ENCODE results near the gene TSPAN3. TPM values are rescaled to one million over a fixed set of nuclear protein-coding genes. Genes with fewer than 3 reads are reported as not detected.

Gene TSPAN3
- polyA plus RNA-seq, 4 donors = 391 to 515 (median 455) TPM

DNA sequence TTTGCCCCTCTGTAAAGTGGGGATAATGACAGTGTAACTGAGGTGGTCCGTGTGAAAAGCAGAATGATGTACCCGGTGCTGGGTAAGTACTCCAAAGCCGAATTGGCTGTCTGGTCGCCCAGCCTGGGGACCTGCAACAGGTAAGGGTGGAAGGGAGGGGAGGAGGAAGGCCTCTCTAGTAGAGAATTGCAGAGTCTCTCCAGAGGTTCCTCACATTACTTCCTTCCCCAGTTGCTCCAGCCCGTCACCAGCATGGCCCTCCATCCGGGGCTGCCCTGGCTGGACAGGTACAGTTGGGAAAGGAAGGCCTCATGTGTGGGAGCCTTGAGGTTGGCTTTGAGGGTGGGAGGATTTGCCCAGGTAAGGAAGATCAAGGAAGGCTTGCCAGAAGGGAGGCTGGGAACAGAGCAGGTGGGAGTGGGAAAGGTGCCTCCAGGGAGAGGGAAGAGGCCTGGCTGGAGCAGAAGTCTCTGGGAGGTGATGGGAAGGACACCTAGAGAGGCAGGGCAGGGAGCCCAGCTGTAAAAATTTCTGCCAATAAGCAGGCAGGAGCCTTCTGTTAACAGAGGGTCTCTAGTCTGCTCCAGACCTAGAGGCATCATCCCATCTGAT is 77.7 kb downstream of the TSPAN3 start:
- DNase-seq (ENCODE audit: low read depth in 4 of 4, low spot score in 2 of 4) = no peak

DNA sequence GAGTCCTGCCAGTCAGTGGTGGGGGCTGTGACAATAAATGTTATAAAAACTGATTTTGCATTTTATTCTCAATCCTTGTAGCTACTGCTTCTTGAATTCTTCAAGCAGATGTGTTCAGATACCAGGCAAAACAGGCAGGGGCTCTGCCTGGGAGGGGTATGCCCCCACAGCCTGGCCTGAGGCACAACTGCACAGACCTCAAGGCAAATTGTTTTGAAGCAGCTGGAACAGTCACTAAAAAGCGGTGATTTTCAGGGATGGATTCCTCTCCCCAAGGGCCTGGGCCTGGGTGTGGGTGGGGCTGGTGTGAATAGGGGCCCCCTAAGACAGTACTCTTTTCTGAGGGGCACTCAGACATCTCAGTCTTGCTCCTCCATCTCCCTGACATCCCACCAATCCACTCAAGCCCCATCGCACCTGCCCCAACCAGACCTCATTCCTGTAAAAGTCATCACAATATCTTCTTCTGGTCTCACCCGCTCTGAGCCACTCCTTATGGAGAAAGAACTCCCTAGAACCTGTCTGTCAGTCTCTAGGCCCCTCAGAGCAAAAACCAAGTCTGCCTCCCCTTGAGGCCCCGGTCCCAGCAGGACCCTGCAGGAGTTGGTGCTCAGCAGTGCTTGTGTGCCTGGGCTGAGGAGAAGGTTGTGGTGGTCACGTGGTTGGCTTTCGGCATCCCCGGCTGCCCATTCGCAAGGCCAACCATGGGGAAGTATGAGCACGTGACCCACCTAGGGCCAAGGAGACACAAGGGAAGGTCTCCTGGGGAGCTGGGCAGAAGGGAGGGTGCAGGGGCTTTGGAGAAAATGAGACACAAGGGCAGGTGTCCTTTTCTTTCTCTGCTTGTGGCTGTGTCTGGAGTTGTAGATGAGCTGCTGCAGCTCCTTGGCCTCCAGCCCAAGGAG is 78.9 kb downstream of the TSPAN3 start:
- DNase-seq (ENCODE audit: low read depth in 4 of 4, low spot score in 2 of 4) = no peak

Other genes with a start within 250 kb of the TSPAN3 start
- 10 to 100 TPM; 19.7 to 26.0 (median 22.9) TPM for gene SCAPER, start 165.8 kb downstream of the TSPAN3 start, polyA plus RNA-seq (ENCODE audit: insufficient read length in 4 of 4)
- 100 to 1,000 TPM; 199 to 244 (median 233) TPM for gene RCN2, start 139.4 kb downstream of the TSPAN3 start, polyA plus RNA-seq (ENCODE audit: insufficient read length in 4 of 4)
- 1 to 10 TPM in 3 of 4 donors, under 1 TPM in 1; 0.59 to 2.4 (median 1.3) TPM for gene PSTPIP1, start 76.0 kb downstream of the TSPAN3 start, polyA plus RNA-seq (ENCODE audit: insufficient read length in 4 of 4)